ENCODE results near the gene SRP19.
"Not testable (repeated sequence)": the region's sequence is repeated elsewhere in the genome, so short reads cannot be mapped to it uniquely, and the experiment has no call there.

GRCh38 chr5:112904996-112905395 is 43.9 kb downstream of the SRP19 start:
- TF ChIP-seq, protein P1, sequence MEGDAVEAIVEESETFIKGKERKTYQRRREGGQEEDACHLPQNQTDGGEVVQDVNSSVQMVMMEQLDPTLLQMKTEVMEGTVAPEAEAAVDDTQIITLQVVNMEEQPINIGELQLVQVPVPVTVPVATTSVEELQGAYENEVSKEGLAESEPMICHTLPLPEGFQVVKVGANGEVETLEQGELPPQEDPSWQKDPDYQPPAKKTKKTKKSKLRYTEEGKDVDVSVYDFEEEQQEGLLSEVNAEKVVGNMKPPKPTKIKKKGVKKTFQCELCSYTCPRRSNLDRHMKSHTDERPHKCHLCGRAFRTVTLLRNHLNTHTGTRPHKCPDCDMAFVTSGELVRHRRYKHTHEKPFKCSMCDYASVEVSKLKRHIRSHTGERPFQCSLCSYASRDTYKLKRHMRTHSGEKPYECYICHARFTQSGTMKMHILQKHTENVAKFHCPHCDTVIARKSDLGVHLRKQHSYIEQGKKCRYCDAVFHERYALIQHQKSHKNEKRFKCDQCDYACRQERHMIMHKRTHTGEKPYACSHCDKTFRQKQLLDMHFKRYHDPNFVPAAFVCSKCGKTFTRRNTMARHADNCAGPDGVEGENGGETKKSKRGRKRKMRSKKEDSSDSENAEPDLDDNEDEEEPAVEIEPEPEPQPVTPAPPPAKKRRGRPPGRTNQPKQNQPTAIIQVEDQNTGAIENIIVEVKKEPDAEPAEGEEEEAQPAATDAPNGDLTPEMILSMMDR (optimal IDR thresholded peaks at IDR 0.05 in 1 of 3, IDR thresholded peaks at IDR 0.05 in 1 of 3, conservative IDR thresholded peaks at IDR 0.05 in 1 of 3; ENCODE audit: extremely low read depth in 1 of 3, insufficient read depth in 2 of 3, low read length in 3 of 3), result not testable (repeated sequence)
- not testable (repeated sequence) for TF ChIP-seq EZH2 (IDR thresholded peaks at IDR 0.05; ENCODE audit: low read length)
